ENCODE data around the gene CEACAM19. TPM values are rescaled to one million over a fixed set of nuclear protein-coding genes. Genes with fewer than 3 reads are reported as not detected.

The CEACAM19 gene
- total and polyA plus RNA-seq, 10 of the 15 experiments (the other 5 are each of a cell fraction or from before 2014, with no cell fraction given), result 0.13 to 0.31 (median 0.17) TPM; not detected in 4

GRCh38 chr19:44686896-44687295, 15.6 kb downstream of the CEACAM19 start:
- ATAC-seq (no peak), FAIRE-seq (no peak), DNase-seq (ENCODE audit: low read depth, low spot score) (no peak)
- Histone ChIP-seq H3K4me1 (ENCODE audit: control insufficient read depth, insufficient read depth, low read length) (peaks cover 50% of the 10 kb centered on the region), H3K27ac (ENCODE audit: control insufficient read depth, insufficient read depth) (no peak overlapping the region), H3K4me2 (ENCODE audit: control insufficient read depth, insufficient read depth) (no peak overlapping the region), H3K36me3 (ENCODE audit: control insufficient read depth in 2 of 2, insufficient read depth in 2 of 2, low read length in 1 of 2) (no peaks in the 10 kb centered on the region), H3K9ac (ENCODE audit: control insufficient read depth, insufficient read depth, low read length) (no peak overlapping the region), H4K20me1 (ENCODE audit: control insufficient read depth, insufficient read depth) (no peaks in the 10 kb centered on the region), H3K4me3 (no peak overlapping the region), H3K27me3 (replicated peaks in 1 of 2; ENCODE audit: control insufficient read depth in 2 of 2, insufficient read depth in 2 of 2, low read length in 1 of 2) (no peaks in the 10 kb centered on the region), H3K9me3 (replicated peaks; ENCODE audit: control insufficient read depth, insufficient read depth, low read length) (no peaks in the 10 kb centered on the region), H2AFZ (ENCODE audit: control insufficient read depth, low read depth, low read length) (no peak overlapping the region), H3K79me2 (ENCODE audit: control insufficient read depth, insufficient read depth, low read length) (no peaks in the 10 kb centered on the region)
- intact Hi-C loops (cut with micrococcal nuclease; ENCODE audit: unreplicated experiment), result no loop called here
- CTCF ChIA-PET, result interaction anchor here (2.6 to 10.7 kb wide), 2 partner anchors 30 to 84 kb away, joined by 8 to 155 read pairs; no protein-coding TSS in a partner anchor
- SMC1A ChIA-PET (ENCODE audit: uncharacterized antibody, unreplicated experiment), result no interaction called here
- 76% methylated on average over 4 of the region's 4 CpGs for WGBS (ENCODE audit: insufficient coverage, insufficient replicate concordance, low lambda C conversion rate, missing lambda C conversion rate)
- TF ChIP-seq NFYA (IDR thresholded peaks at IDR 0.05; ENCODE audit: borderline replicate concordance, low read depth, low read length) (no peak), BMI1 (IDR thresholded peaks at IDR 0.05; ENCODE audit: borderline replicate concordance) (no peak), PBX3 (IDR thresholded peaks at IDR 0.05; ENCODE audit: insufficient replicate concordance, low read depth, low read length) (no peak), NFIC (IDR thresholded peaks at IDR 0.05; ENCODE audit: low read depth, low read length) (no peak), TCF7 (IDR thresholded peaks at IDR 0.05; ENCODE audit: borderline replicate concordance) (no peak), BHLHE40 (IDR thresholded peaks at IDR 0.05; ENCODE audit: borderline replicate concordance in 1 of 2, low read depth in 2 of 2, low read length in 1 of 2) (no peak), CBFB (IDR thresholded peaks at IDR 0.05; ENCODE audit: low read depth) (no peak), EED (IDR thresholded peaks at IDR 0.05; ENCODE audit: low read depth) (no peak), PKNOX1 (IDR thresholded peaks at IDR 0.05) (no peak), CUX1 (IDR thresholded peaks at IDR 0.05; ENCODE audit: insufficient replicate concordance, low read depth, low read length) (no peak), SMAD1 (IDR thresholded peaks at IDR 0.05; ENCODE audit: low read depth, partially characterized antibody) (no peak), CREM (IDR thresholded peaks at IDR 0.05; ENCODE audit: low read depth) (no peak), SMC3 (IDR thresholded peaks at IDR 0.05; ENCODE audit: borderline replicate concordance, low read length) (no peak), CREB1 (IDR thresholded peaks at IDR 0.05; ENCODE audit: low read depth) (no peak), TBL1XR1 (IDR thresholded peaks at IDR 0.05; ENCODE audit: low read depth, low read length) (no peak), MYB (IDR thresholded peaks at IDR 0.05; ENCODE audit: borderline replicate concordance, low read depth, low read length) (no peak)
- RAD21 ChIA-PET (ENCODE audit: unreplicated experiment), result interaction anchor here (1.0 kb wide), 1 partner anchor 85 kb away, joined by 3 read pairs; no protein-coding TSS in a partner anchor
- no TSS peak for BruUV-seq (replicated peaks)
- in situ Hi-C loops (cut with MboI), result no loop called here
- POLR2A ChIA-PET, result interaction anchor here (1.1 kb wide), 1 partner anchor 36 kb away, joined by 4 read pairs; no protein-coding TSS in a partner anchor
